NCI-H748 treated with DMSO at 0.1 percent for 48 hours (cell line): Measurements from ENCODE around the gene TSPAN14.

ENCODE experiments used
- DNase-seq: peaks from one replicate; lab custom pipeline; 2025; lab: John Stamatoyannopoulos, UW

The TSPAN14 gene

DNA sequence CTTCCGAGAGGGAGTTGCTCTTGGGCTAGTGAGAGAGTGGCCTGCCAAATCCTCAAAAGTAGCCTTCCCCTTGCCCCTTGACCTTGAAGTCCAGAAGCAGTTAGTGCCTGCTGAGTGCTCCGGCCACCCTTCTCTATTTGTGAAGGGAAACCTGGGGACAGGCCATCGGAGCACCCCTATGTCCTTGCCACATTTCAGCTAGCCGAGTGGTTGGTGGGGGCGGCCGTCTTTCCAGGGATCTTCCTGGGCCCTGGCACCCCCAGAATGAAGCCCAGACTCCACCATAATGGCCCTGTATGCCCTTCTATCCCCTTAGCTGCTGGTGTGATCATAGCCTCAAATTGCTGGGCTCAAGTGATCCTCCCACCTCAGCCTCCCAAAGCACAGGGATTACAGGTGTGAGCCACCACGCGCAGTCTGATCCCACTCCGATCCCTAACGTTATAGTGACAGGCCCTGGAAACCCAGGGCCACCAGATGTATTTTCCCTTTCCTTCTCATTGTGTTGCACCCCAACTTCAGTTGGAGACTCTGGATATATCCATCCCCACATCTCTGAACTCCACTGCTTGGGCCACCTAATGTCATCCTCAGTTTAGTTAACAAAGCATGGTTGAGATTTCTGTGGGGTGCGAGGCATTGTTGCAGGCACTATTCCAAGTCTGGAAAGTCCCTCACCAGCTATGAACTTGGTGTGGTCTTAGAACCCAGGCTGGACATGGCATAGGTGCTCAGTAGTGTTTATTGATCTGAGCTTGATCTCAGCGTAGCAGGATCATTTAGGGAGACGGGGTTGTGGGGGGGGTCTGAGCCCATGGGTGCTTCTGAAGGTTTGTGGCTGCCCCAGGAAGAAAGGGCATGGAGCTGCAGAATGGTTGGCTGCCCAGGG lies 1.6 kb downstream of the TSPAN14 start:
- DNase-seq = no peak

GRCh38 chr10:80457554-80458262 lies 3.6 kb downstream of the TSPAN14 start:
- DNase-seq = no peak

GRCh38 chr10:80458263-80458625 lies 4.1 kb downstream of the TSPAN14 start:
- no peak for DNase-seq

- no peak for DNase-seq
Measured at GRCh38 chr10:80458638-80459037, 4.5 kb downstream of the TSPAN14 start.

- DNase-seq = no peak
Measured at GRCh38 chr10:80459047-80459865, 5.1 kb downstream of the TSPAN14 start.

- peak; percentile 85 for DNase-seq
Measured at GRCh38 chr10:80460399-80461207, 6.5 kb downstream of the TSPAN14 start.

DNA sequence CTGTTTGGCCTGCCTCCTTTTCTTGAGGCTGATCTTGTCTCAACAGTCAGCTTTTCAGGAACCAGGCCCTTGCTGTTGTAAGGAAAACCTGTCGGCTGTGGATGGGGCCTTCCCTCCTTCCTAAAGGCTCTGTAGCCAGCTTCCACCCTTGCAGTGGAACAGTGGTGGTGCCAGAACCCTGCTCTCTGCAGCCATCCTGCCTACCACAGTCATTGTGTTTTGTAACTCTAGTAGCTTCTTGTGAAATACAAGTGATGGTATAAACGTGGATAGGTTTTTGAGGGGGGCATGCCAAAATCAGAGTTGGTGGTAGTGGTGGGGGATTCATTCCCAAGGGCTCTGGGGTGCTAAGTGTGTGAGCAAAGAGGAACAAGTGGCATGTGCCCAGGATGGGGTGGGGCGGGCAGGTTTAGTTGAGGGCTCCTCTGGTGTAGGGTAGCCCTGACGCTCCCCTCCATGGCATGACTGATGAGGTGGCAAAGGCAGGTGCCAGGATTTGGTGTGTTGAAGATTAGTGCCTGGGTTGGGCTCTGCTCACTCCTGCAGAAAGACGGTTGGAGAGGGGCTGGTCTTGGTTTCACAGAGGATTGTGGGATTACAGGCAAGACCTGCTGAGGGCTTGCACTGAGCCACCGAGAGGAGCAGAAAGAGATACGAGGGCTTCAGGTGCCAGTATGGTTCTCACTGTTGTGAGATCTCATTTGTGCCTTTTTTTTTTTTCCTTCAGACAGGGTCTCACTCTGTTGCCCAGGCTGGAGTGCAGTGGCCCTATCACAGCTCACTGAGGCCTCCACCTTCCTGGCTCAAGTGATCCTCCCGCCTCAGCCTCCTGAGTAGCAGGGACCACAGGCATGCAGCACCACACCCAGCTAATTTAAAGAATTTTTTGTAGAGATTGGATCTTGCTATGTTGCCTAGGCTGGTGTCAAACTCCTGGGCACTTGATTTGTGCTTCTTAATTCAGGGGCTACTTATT lies 7.4 kb downstream of the TSPAN14 start:
- no peak for DNase-seq

DNA sequence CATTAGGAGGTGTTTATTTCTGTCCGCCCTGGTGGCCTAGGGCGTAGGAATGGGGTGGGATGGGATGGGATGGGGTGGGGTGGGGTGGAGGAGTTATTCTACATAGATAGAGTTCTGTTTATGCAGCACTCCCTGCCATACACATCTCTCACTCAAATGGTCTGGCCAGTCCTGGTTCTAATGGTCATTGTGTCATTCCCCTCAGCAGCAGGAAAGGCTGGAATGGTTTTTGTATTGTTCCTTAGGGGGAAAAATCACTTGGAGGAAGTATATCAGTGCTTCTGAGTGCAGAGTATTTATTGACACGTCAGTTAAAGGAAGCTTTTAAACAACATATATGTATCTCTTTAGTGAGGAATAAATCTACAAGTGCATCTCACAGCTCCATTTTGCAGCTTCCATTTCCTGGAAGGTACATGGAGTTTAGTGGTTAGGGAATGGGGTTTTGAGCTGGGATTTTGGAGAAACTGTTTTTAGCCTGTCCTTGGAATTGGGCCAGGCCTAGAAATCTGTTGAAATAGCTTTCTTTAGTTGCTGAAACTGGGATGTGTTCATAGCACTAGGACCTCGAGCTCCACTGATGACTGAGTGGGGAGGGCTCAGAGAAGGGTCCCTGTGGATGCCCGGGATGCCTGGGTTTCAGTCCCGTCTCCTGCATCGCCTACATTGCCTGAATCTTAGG lies 8.3 kb downstream of the TSPAN14 start:
- DNase-seq = no peak

DNA sequence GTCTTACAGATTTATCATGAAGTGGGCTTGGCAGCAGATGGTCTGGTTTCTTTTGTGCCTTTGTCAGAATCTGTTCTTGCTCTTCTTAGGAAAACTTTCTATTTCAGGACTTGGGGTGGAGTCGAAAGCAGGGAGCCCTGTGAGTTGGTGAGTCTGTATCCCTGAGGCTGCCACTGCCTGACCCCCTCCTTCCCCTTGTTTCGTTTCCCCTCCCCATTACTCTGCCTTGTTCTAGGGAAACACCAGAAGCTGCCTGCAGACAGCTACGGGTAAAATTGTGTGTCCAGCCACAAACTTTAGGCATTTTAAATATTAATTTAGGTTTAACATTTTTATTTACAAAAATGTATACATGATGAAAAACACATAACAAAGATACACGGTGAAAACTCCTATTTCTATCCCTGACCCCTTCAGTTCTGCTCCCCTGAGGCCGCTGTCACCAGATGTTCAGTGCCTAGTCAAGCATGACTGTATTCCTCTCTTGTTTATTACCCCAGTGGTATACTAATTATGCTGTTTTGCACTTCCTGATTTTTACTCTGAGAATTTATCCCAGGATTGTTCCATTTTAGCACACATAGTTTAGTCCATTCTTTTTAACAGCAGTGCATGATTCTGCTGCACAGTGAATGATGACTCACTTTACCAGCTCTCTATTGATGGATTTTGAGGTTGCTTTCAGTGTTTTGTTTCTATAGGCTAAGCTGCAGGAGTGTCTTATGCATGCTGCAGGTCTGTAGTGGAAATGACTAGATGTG lies 9.1 kb downstream of the TSPAN14 start:
- no peak for DNase-seq

- DNase-seq = no peak
Measured at GRCh38 chr10:80463868-80464267, 9.8 kb downstream of the TSPAN14 start.

DNA sequence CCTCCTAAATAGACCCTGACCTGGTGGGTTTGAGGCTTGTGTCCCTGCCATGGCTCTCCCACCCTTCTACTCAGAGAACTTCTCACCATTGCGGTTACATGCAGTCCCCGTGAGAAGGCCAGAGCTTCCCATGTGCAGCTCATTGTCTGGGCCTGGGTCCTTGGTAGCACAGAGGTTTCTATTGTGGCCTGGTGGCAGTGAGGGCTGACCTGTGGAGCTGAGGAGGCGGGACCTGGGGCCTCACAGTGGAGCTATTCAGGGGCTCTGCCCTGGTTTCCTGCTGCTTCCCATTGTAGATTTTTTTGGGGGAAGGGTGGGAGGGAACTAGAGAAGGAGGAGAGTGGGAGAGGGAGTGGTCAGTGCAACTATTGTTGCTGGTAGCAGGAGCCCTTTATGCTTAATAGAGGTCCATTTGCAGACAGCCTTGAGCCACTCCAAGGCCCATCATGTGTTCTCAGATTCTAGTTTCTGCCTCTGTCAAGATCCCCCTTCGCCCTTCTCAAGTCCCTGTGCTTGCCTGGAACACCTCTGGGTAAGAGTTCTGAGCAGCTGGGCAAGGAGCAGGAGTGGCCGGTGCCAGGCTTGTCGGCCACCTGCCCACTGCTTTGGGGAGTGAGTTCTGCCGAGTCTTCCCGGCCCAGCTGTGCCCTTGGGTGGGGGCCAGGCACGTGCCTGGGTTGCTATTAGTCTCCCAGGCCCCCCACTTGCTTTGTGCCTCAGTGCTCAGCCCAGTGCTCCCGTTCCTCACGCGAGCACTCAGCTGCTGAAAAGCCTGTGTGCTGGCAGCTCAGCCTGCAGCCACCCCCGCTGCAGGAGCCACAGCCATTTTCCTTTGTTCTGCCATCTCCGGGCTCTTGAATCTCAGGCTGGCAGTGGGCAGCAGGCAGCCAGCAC lies 10.7 kb downstream of the TSPAN14 start:
- DNase-seq = no peak

DNA sequence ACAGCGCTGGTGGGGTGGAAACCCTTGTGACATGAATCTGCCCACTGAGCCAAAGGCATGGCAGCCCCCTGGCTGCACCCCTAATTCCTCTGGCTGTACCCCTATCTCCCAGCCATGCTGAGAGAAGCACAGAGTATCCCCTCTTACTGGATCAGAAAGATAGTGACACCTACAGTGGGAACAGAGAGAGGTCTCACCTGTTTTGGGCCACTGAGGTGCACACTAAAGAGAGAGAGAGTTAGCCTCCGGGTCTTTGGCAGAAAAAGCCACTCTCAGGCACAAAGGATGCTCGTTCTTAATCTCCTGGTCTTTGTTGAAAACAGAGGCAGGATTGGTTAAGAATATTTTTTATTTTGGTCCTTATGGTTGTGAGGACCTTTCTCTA lies 11.3 kb downstream of the TSPAN14 start:
- no peak for DNase-seq

DNA sequence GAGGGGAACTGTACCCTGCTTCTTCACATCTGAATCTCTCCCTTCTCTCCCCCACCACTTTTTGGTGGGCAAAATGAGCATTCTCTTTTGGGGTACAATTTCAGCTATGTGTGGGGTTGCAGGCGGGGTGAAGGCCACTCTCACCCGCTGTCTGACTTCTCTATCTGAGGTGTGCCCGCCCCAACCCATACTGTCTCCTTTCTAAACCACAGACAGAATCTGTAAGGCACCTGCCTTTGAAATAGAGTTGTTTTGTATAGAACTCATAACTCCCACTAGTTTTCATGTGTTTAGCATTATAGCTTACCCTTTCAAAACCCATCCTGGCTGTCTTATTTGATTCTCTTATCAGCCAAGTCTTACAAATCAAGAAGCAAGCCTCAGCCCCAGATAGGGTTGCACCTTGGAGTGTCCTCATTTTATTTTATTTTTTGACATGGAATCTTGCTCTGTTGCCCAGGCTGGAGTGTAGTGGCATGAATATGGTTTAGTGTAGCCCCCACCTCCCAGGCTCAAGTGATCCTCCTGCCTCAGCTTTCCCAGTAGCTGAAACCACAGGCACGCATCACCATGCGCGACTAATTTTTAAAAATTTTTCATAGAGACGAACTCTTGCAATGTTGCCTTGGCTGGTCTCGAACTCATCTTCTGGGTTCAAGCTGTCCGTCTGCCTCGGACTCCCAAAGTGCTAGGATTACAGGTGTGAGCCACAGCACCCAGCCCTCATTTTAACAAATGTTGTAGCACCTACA lies 11.9 kb downstream of the TSPAN14 start:
- DNase-seq = no peak

DNA sequence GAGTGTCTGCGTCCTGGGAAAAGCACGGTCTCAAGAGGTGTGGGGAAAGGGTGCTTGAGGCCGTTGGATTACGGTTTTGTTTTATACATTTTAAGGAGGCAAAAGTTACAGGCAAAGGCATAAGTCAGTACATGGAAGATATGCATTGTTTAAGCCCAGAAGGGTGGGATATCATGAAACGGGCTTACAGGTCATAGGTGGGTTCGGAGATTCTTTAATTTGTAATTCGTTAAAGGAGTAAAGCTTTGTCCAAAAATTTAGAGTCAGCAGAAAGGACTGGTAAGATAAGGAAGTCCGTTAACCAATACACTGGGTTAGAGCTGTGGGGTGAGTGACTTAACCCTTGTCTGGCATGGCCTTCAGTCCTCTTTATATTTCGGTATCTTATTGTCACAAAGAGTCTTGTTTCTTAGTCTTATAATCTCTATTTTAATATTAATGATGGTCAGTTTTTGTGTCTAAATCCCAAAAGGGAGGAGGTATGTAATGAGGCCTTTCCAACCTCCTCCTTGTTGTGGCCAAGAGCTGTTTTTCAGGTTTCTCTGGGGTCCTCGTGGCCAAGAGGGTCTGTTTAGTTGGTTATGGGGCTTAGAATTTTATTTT lies 12.7 kb downstream of the TSPAN14 start:
- DNase-seq = no peak

DNA sequence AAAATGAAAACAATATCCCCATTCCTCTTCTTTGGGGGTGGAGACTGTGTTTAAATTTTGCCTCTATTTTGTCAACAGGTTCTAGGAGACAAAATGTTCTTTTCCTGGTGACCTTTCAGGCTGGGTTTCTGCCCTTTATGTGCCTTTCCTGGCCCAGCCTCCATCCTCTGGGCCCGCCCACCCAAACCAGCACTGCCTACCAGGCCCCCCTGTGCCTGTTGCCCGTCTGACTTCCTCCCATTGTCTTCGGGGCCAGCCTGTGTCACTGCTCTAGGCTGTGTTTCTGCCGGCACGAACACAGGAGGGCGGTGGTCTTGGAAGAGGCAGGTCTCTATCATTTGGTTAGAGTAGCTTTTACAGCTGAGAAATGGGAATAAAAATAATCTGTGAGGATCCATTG lies 13.9 kb downstream of the TSPAN14 start:
- no peak for DNase-seq

DNA sequence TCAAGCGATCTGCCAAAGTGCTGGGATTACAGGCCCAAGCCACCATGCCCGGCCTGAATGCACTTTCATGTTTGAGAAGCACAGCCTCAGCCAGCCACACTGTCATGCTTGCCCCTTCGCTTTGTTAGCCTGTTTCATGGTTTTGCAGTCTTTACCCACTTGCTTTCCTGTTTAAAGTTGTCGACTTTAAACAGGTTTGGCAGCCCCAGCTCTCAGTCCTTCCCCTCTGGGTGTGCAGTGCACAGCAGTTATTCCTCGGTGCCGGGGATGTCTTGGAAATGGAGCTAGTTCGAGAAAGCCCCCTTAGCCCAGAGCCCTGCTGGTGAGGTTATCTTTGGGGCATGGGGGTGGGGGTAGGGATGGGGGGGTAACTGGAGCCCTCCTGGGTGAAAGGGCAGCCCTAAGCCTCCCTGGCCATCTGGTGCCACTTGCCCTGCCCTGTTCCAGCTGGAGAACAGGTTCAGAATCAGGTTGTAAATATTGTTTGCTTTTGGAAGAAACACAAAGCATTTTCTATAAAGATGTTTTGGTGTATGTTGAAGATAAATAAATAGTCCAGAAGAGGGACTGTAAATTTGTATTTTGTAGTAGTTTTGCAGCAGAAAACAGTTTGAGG lies 14.8 kb downstream of the TSPAN14 start:
- no peak for DNase-seq

DNA sequence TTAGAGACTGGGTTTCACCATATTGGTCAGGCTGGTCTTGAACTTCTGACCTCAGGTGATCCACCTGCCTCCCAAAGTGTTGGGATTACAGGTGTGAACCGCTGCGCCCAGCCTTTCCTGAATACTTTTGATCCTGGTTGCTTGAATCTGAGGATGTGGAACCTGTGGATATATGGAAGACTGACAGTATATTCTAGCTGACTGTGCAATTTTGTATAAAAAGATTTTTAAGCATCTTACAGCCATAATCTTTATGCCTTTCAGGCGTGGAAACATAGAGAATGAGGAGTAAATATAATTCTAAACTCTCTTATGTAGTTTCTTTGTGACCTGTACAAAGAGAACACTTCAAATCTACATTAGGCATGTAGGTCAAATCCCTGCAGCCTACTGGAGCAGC lies 16.2 kb downstream of the TSPAN14 start:
- no peak for DNase-seq
